ENCODE data around the gene ACTRT2.

DNA sequence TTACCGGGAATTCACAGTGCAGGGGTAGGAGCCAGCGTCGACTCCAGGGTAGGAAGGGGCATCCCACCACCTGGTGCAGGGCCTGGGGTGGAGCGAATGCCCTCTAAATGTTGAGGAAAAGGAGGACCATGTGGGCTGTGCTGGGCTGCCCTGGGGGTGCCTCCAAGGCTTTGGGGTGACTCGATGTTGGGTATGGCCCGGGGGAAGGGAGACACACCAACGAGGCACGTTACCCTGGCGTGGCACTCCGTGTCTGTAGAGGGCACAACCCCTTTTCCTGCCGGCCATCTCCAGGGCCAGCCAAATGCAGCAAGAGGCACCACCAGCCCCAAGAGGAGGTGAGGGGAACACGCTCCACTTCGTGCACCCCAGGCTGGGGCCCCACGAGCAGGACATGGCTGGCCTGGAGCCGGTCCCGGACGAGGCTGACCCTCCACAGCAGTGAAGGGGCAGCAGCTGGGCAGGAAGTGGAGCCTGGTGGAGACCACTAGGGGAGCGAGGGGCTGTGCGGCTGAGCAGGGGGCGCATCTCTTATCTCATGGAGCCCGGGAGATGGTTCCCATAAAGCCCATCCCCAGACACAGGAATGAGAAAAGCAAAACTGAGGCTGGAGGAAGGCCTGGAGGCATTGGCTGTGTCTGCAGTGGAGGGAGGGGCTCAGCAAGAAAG is 11.2 kb downstream of the ACTRT2 start:
- TF ChIP-seq, protein P1, sequence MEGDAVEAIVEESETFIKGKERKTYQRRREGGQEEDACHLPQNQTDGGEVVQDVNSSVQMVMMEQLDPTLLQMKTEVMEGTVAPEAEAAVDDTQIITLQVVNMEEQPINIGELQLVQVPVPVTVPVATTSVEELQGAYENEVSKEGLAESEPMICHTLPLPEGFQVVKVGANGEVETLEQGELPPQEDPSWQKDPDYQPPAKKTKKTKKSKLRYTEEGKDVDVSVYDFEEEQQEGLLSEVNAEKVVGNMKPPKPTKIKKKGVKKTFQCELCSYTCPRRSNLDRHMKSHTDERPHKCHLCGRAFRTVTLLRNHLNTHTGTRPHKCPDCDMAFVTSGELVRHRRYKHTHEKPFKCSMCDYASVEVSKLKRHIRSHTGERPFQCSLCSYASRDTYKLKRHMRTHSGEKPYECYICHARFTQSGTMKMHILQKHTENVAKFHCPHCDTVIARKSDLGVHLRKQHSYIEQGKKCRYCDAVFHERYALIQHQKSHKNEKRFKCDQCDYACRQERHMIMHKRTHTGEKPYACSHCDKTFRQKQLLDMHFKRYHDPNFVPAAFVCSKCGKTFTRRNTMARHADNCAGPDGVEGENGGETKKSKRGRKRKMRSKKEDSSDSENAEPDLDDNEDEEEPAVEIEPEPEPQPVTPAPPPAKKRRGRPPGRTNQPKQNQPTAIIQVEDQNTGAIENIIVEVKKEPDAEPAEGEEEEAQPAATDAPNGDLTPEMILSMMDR (IDR thresholded peaks at IDR 0.05) = no peak
- no peak for TF ChIP-seq POLR2AphosphoS5 (IDR thresholded peaks at IDR 0.05)

Measured in sigmoid colon (tissue), 4 donors.